ENCODE data around the gene ZSWIM4. TPM values are rescaled to one million over a fixed set of nuclear protein-coding genes. Genes with fewer than 3 reads are reported as not detected.

The ZSWIM4 gene
- total RNA-seq, 6 experiments from 2014 or later = 0.98 to 3.7 (median 1.7) TPM

DNA sequence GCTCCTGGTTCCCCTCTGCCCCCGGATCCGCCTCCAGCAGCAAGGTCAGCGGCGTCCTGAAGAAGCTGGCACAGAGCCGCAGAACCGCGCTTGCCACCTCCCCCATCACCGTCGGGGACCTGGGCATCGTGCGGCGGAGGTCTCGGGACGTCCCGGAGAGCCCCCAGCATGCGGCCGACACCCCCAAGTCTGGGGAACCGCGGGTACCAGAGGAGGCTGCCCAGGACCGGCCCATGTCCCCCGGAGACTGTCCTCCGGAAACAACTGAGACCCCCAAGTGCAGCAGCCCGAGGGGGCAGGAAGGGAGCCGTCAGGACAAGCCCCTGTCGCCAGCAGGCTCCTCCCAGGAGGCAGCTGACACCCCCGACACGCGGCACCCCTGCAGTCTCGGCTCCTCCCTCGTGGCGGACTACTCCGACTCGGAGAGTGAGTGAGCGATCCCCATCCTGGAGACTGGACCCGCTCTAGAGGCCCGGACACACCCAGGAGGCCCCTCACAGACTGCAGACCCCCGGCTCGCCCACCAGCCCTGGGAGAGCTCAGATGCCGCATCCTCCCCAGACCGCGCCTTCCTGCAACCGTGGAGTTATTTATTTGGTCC, 32.5 kb upstream of the ZSWIM4 start:
- Histone ChIP-seq H3K4me1 (peaks cover 0 to 9% (median 4%) of the 10 kb centered on the region in 4 donors), H3K36me3 (peaks cover 4 to 29% (median 10%) of the 10 kb centered on the region in 4 donors), H3K27ac (no peak overlapping the region), H3K9me3 (no peaks in the 10 kb centered on the region), H3K27me3 (no peaks in the 10 kb centered on the region), H3K4me3 (no peak overlapping the region)
- no peak for TF ChIP-seq POLR2A (IDR thresholded peaks at IDR 0.05)
- TF ChIP-seq, protein P1, sequence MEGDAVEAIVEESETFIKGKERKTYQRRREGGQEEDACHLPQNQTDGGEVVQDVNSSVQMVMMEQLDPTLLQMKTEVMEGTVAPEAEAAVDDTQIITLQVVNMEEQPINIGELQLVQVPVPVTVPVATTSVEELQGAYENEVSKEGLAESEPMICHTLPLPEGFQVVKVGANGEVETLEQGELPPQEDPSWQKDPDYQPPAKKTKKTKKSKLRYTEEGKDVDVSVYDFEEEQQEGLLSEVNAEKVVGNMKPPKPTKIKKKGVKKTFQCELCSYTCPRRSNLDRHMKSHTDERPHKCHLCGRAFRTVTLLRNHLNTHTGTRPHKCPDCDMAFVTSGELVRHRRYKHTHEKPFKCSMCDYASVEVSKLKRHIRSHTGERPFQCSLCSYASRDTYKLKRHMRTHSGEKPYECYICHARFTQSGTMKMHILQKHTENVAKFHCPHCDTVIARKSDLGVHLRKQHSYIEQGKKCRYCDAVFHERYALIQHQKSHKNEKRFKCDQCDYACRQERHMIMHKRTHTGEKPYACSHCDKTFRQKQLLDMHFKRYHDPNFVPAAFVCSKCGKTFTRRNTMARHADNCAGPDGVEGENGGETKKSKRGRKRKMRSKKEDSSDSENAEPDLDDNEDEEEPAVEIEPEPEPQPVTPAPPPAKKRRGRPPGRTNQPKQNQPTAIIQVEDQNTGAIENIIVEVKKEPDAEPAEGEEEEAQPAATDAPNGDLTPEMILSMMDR (IDR thresholded peaks at IDR 0.05) = no peak
- ATAC-seq (no peak), DNase-seq (peak in 1 of 3 donors; percentile 60)
- intact Hi-C loops (cut with DNase I) = no loop called here
- 93% methylated on average over 7 of the region's 42 CpGs for WGBS (ENCODE audit: insufficient coverage, low coverage, low lambda C conversion rate, missing lambda C conversion rate)

DNA sequence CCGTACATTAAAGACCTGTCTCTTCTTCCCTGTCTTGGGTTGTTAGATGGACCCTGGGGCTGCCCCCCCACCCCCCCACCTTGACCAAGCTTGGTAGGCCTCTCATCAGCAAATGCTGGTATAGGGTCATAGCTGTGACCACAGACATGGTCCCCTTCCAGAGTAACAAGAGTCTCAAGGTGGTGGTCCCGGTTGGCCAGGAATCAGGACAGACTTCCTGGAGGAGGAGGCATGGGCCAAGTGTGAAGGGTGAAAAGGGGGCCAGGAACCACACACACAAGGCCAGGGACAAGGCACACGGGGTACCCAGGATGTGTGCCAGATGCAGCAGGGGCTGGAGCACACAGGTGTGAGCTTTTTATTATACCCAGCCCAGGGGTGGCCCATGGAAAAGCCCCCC, 32.0 kb upstream of the ZSWIM4 start:
- intact Hi-C loops (cut with DNase I) = no loop called here
- H3K27me3 ChIP-seq = no peaks in the 10 kb centered on the region
- H3K27ac ChIP-seq = no peak overlapping the region
- no peaks in the 10 kb centered on the region for H3K9me3 ChIP-seq
- TF ChIP-seq, protein P1 (IDR thresholded peaks at IDR 0.05) = no peak
- TF ChIP-seq POLR2A (IDR thresholded peaks at IDR 0.05) = no peak
- DNase-seq = no peak
- peaks cover 4 to 25% (median 8%) of the 10 kb centered on the region in 4 donors for H3K36me3 ChIP-seq
- ATAC-seq = no peak
- no peak overlapping the region for H3K4me3 ChIP-seq
- 88% methylated on average over 2 of the region's 3 CpGs for WGBS (ENCODE audit: insufficient coverage, low coverage, low lambda C conversion rate, missing lambda C conversion rate)
- H3K4me1 ChIP-seq = peaks cover 0 to 11% (median 4%) of the 10 kb centered on the region in 4 donors

DNA sequence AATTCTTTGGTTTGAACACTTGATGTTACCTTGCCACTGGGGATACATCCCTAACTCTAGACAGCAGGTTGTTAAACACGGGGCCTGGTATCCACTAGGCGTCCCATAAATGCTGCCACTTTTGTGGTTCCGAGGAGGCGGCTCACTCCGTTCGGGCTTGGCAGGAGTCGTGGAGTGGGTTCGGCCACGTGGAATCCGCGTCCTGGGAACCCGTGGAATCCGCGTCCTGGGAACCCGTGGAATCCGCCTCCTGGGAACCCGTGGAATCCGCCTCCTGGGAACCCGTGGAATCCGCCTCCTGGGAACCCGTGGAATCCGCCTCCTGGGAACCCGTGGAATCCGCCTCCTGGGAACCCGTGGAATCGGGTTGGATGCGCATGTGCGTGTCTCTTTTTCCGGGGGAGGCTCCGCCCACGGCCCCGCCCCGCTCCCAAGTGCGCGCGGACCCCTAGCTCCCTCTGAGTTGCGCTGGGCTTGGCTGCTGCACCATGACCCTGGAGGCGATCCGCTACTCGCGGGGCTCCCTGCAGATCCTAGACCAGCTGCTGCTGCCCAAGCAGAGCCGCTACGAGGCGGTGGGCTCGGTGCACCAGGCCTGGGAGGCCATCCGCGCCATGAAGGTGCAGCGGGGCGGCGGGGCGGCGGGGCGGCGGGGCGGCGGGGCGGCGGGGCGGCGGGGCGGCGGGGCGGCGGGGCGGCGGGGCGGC, 31.0 kb upstream of the ZSWIM4 start, which contains the start of gene MRI1:
MRI1 (plus strand) TSS at position 422 of the 707 bp plus-strand sequence; CDS start at position 489, 67 bp downstream.
- H3K4me3 ChIP-seq = peak within 1 kb of the TSS; percentile 71 to 84 (median 83)
- peak; percentile 27 for TF ChIP-seq POLR2A (IDR thresholded peaks at IDR 0.05)
- TF ChIP-seq, protein P1 (IDR thresholded peaks at IDR 0.05) = no peak
- H3K9me3 ChIP-seq = no peaks in the 10 kb centered on the region
- intact Hi-C loops (cut with DNase I) = no loop called here
- peaks cover 0 to 23% (median under 1%) of the 10 kb centered on the region in 4 donors for H3K36me3 ChIP-seq
- WGBS (ENCODE audit: insufficient coverage, low coverage, low lambda C conversion rate, missing lambda C conversion rate) = no CpG with 5 or more reads among the region's 67 CpGs
- H3K27me3 ChIP-seq = no peaks in the 10 kb centered on the region
- H3K4me1 ChIP-seq = peaks cover 0 to 21% (median 4%) of the 10 kb centered on the region in 4 donors
- DNase-seq (peak; percentile 79 to 87 (median 85)), ATAC-seq (peak; percentile 87 to 94 (median 91))
- H3K27ac ChIP-seq = peak within 1 kb of the TSS in 2 of 3 donors; percentile 40 to 43

DNA sequence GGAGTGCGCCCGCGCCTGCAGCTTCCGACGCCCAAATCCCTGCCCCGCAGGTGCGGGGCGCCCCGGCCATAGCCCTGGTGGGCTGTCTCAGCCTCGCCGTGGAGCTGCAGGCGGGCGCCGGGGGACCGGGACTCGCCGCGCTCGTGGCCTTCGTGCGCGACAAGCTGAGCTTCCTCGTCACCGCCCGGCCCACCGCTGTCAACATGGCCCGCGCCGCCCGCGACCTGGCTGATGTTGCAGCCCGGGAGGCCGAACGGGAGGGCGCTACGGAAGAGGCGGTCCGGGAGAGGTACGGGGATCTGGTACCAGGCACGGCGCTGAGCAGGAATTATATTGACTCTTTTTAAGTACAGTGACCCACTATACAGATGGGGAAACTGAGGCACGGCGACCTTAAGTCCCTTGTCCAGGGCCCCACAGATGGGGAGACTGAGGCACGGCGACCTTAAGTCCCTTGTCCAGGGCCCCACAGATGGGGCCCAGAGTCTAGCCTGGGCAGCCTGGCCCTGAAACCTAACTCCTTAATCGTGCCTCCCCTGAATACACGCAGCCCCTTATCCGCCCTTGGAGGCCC, 30.3 kb upstream of the ZSWIM4 start:
- TF ChIP-seq, protein P1 (IDR thresholded peaks at IDR 0.05) = no peak
- TF ChIP-seq POLR2A (IDR thresholded peaks at IDR 0.05) = no peak
- intact Hi-C loops (cut with DNase I) = no loop called here
- DNase-seq (peak in 1 of 3 donors; percentile 52), ATAC-seq (peak in 3 of 4 donors; percentile 12 to 43 (median 17))
- H3K27me3 ChIP-seq = no peaks in the 10 kb centered on the region
- WGBS (ENCODE audit: insufficient coverage, low coverage, low lambda C conversion rate, missing lambda C conversion rate) = 6% methylated on average over 8 of the region's 48 CpGs
- H3K4me3 ChIP-seq = peak overlapping the region; percentile 71 to 84 (median 83)
- H3K36me3 ChIP-seq = peaks cover 0 to 25% (median 0%) of the 10 kb centered on the region in 4 donors
- H3K9me3 ChIP-seq = no peaks in the 10 kb centered on the region
- peaks cover 0 to 21% (median 4%) of the 10 kb centered on the region in 4 donors for H3K4me1 ChIP-seq
- peak overlapping the region in 1 of 3 donors; percentile 40 for H3K27ac ChIP-seq

Measured in right lobe of liver (tissue), 6 donors.